ENCODE results near the gene SLC46A1.

SLC46A1 gene

GRCh38 chr17:28346199-28346580 is 59.8 kb downstream of the SLC46A1 start:
- no peak for TF ChIP-seq CTCF (IDR thresholded peaks at IDR 0.05; ENCODE audit: low read depth, low read length, missing control alignments)
- no peak overlapping the region for H3K4me3 ChIP-seq (replicated peaks; ENCODE audit: low read depth, low read length)
- DNase-seq (ENCODE audit: extremely low read depth, low read depth) = no peak

DNA sequence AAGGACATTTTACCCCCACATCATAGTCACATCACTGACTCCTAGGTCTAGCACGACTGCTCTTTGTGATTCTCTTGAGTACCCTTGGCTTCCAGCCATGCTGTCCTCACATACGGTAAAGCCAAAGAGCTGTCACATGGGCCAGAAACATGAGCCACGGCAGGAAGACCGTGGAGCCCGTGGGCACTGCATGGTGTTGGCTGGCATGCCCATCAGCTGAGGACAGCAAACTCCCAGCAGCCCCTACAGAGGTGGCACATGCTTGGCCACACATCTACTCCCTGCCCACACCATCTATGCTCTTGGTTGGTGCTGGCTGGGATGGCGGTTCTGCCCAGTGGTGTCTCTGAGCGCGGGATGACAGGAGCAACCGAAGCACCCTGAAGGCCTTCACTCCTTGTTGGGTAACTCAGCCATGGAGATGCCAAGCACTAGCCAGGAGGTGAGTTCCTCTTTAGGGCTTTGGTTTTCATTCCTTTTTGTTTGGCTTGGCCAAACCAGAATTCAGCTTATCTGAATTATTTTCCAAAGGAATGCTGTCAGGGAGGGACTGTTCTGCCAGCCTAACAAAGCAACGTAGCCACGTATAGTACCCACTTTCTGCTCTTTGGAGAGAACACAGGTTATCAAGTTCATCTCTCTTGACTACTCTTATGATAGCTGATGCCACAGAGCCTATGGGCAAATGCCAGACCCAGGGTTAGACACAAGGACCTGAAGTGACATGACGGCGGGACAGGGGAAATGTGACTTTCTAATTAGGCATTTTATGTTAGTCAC is 60.4 kb downstream of the SLC46A1 start:
- no peak for TF ChIP-seq CTCF (IDR thresholded peaks at IDR 0.05; ENCODE audit: low read depth, low read length, missing control alignments)
- no peak overlapping the region for H3K4me3 ChIP-seq (replicated peaks; ENCODE audit: low read depth, low read length)
- DNase-seq (ENCODE audit: extremely low read depth, low read depth) = no peak

Measured in HFF-Myc (cell line).